Liver (tissue), 3 donors: ENCODE results near the gene PPP4R3C.

ENCODE experiments used
- EGR1 ChIP-seq, 2 donors: IDR thresholded peaks; 2 replicates each; pipeline ENCODE4 v1.6.1; 2016 to 2018; ENCODE audit warnings: antibody characterized with exemption in 2 of 2, low read depth in 2 of 2
- FOXA1 ChIP-seq: IDR thresholded peaks from 2 replicates; pipeline ENCODE4 v1.6.1; 2016; ENCODE audit warnings: antibody characterized with exemption
- RAD21 ChIP-seq, 2 donors: IDR thresholded peaks; 2 replicates each; pipeline ENCODE4 v1.6.1; 2016; ENCODE audit warnings: antibody characterized with exemption in 2 of 2, mild to moderate bottlenecking in 2 of 2
- SP1 ChIP-seq: IDR thresholded peaks from 2 replicates; pipeline ENCODE4 v1.6.1; 2018; ENCODE audit warnings: antibody characterized with exemption, mild to moderate bottlenecking
- TAF1 ChIP-seq: conservative IDR thresholded peaks from 2 replicates; pipeline ENCODE4 v1.6.1; 2016; ENCODE audit warnings: antibody characterized with exemption, mild to moderate bottlenecking
- YY1 ChIP-seq: IDR thresholded peaks from 2 replicates; pipeline ENCODE4 v1.6.1; 2016; ENCODE audit warnings: antibody characterized with exemption, mild to moderate bottlenecking
- TF ChIP-seq, protein P1 (sequence below): fragments of 150-350 bp; IDR thresholded peaks from 2 replicates; pipeline ENCODE4 v1.5.1; 2017; ENCODE audit warnings: improper control_type of control experiment, low read depth, low read length; ENCODE audit not compliant: missing input control
- TF ChIP-seq, protein P2 (sequence below): IDR thresholded peaks from 2 replicates; pipeline ENCODE4 v1.6.1; 2016; ENCODE audit warnings: antibody characterized with exemption, mild to moderate bottlenecking
- TF ChIP-seq, protein P3 (sequence below): IDR thresholded peaks from 2 replicates; pipeline ENCODE4 v1.6.1; 2016; ENCODE audit warnings: antibody characterized with exemption
- donor health status: healthy.
- donor health status: healthy.

DNA sequence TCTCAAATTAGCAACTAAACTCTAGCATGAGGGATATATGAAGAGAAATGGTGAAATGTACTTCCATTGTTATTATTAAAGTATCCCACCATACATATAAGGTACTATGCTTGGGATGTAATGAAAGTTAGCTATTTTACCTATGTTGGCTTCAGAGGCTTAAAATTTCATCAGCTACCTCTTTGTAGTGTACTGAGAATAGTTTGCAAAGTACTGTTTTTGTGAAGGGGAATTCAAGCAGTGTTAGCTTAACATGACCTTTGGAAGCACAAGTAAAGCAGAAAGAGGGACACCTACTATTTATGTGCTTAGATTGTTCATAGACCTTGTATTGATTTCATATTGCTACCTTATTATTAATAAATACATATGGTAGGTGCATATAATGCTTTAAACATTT, 11.8 kb downstream of the PPP4R3C start:
- TF ChIP-seq, protein P1, sequence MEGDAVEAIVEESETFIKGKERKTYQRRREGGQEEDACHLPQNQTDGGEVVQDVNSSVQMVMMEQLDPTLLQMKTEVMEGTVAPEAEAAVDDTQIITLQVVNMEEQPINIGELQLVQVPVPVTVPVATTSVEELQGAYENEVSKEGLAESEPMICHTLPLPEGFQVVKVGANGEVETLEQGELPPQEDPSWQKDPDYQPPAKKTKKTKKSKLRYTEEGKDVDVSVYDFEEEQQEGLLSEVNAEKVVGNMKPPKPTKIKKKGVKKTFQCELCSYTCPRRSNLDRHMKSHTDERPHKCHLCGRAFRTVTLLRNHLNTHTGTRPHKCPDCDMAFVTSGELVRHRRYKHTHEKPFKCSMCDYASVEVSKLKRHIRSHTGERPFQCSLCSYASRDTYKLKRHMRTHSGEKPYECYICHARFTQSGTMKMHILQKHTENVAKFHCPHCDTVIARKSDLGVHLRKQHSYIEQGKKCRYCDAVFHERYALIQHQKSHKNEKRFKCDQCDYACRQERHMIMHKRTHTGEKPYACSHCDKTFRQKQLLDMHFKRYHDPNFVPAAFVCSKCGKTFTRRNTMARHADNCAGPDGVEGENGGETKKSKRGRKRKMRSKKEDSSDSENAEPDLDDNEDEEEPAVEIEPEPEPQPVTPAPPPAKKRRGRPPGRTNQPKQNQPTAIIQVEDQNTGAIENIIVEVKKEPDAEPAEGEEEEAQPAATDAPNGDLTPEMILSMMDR, result no peak
- TF ChIP-seq, protein P2, sequence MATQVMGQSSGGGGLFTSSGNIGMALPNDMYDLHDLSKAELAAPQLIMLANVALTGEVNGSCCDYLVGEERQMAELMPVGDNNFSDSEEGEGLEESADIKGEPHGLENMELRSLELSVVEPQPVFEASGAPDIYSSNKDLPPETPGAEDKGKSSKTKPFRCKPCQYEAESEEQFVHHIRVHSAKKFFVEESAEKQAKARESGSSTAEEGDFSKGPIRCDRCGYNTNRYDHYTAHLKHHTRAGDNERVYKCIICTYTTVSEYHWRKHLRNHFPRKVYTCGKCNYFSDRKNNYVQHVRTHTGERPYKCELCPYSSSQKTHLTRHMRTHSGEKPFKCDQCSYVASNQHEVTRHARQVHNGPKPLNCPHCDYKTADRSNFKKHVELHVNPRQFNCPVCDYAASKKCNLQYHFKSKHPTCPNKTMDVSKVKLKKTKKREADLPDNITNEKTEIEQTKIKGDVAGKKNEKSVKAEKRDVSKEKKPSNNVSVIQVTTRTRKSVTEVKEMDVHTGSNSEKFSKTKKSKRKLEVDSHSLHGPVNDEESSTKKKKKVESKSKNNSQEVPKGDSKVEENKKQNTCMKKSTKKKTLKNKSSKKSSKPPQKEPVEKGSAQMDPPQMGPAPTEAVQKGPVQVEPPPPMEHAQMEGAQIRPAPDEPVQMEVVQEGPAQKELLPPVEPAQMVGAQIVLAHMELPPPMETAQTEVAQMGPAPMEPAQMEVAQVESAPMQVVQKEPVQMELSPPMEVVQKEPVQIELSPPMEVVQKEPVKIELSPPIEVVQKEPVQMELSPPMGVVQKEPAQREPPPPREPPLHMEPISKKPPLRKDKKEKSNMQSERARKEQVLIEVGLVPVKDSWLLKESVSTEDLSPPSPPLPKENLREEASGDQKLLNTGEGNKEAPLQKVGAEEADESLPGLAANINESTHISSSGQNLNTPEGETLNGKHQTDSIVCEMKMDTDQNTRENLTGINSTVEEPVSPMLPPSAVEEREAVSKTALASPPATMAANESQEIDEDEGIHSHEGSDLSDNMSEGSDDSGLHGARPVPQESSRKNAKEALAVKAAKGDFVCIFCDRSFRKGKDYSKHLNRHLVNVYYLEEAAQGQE, result no peak
- TF ChIP-seq SP1 (no peak), FOXA1 (no peak), YY1 (no peak), RAD21 (IDR thresholded peaks at IDR 0.05) (no peak), EGR1 (IDR thresholded peaks at IDR 0.05; ENCODE audit: low read depth in 2 of 2) (no peak), TAF1 (no peak)
- TF ChIP-seq, protein P3, sequence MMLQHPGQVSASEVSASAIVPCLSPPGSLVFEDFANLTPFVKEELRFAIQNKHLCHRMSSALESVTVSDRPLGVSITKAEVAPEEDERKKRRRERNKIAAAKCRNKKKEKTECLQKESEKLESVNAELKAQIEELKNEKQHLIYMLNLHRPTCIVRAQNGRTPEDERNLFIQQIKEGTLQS, result no peak
